WTC11 (cell line): ENCODE results near the gene CABLES1.

Source experiments
- CTCF ChIP-seq: fragments of 200-600 bp; IDR thresholded peaks from 2 replicates; pipeline ENCODE4 v1.8.0; 2022; ENCODE audit warnings: antibody characterized with exemption
- NR1H2 ChIP-seq: sonication (generic); formaldehyde crosslinking; IDR thresholded peaks from 2 replicates; pipeline ENCODE4 v1.9.0; 2021; ENCODE audit warnings: mild to moderate bottlenecking, moderate library complexity, missing genetic modification reagents
- PREB ChIP-seq: sonication (generic); formaldehyde crosslinking; IDR thresholded peaks from 2 replicates; pipeline ENCODE4 v1.8.1; 2022; ENCODE audit warnings: mild to moderate bottlenecking, missing genetic modification reagents, moderate library complexity, borderline replicate concordance
- ZNF671 ChIP-seq: fragments of 250-450 bp; sonication (Bioruptor Pico); IDR thresholded peaks from 2 replicates; pipeline ENCODE4 v1.8.0; 2021; ENCODE audit warnings: mild to moderate bottlenecking

- TF ChIP-seq CTCF = no peak
- no peak for TF ChIP-seq ZNF671 (CRISPR knock-in tag)
- TF ChIP-seq NR1H2 = no peak
- TF ChIP-seq PREB (CRISPR knock-in tag) = no peak
Measured at GRCh38 chr18:23137097-23137635, 1.9 kb downstream of the CABLES1 start.
